Measurements from ENCODE around the gene TMEM132D. TPM values are rescaled to one million over a fixed set of nuclear protein-coding genes. Genes with fewer than 3 reads are reported as not detected.

Gene TMEM132D
- total and polyA plus RNA-seq, 2 donors (not counting 3 experiments of a cell fraction or from before 2014, with no cell fraction given): not detected

GRCh38 chr12:129815846-129816245, 88.0 kb downstream of the TMEM132D start:
- Histone ChIP-seq H3K4me3 (replicated peaks in 1 of 3; ENCODE audit: insufficient read depth in 1 of 3, low read depth in 1 of 3, low read length in 3 of 3) (no peak overlapping the region), H3K79me2 (ENCODE audit: control insufficient read depth, insufficient read depth, low read length) (no peaks in the 10 kb centered on the region), H3K9me3 (replicated peaks; ENCODE audit: control insufficient read depth, insufficient read depth, low read length) (peaks cover 5% of the 10 kb centered on the region), H3K9me1 (replicated peaks; ENCODE audit: control insufficient read depth, extremely low read depth, insufficient read depth, low read length) (no peaks in the 10 kb centered on the region), H3K36me3 (ENCODE audit: control insufficient read depth in 2 of 2, extremely low read depth in 1 of 2, insufficient read depth in 2 of 2, low read length in 2 of 2) (no peaks in the 10 kb centered on the region), H2AFZ (ENCODE audit: low read depth, low read length) (no peak overlapping the region), H4K20me1 (replicated peaks; ENCODE audit: control insufficient read depth, extremely low read depth, insufficient read depth, low read length) (no peaks in the 10 kb centered on the region), H3K27me3 (ENCODE audit: control insufficient read depth in 2 of 2, insufficient read depth in 2 of 2, low read length in 2 of 2) (no peaks in the 10 kb centered on the region), H3K4me2 (ENCODE audit: insufficient read depth, low read length) (no peak overlapping the region), H3K9ac (replicated peaks; ENCODE audit: extremely low read depth, insufficient read depth, low read length) (no peak overlapping the region), H3K4me1 (ENCODE audit: control insufficient read depth, extremely low read depth, insufficient read depth, low read length) (no peaks in the 10 kb centered on the region), H3K27ac (ENCODE audit: insufficient read depth, low read depth, low read length) (no peak overlapping the region)
- BruUV-seq (replicated peaks): no TSS peak
- dilution Hi-C loops (cut with MboI; ENCODE audit: extremely low pct_ligation_motif_present, low sequenced_read_pairs) (no loop called here), intact Hi-C loops (cut with micrococcal nuclease) (no loop called here)
- FAIRE-seq (no peak), DNase-seq (ENCODE audit: low read depth, low spot score) (no peak)
- ChIA-PET POLR2A (no interaction called here), CTCF (no interaction called here)
- TF ChIP-seq CTCF (IDR thresholded peaks at IDR 0.05; ENCODE audit: extremely low read depth in 1 of 2, insufficient read depth in 1 of 2, low read depth in 1 of 2, low read length in 2 of 2): no peak
- no peak for TF ChIP-seq MYC (IDR thresholded peaks at IDR 0.05; ENCODE audit: low read depth, low read length)
- TF ChIP-seq JUN (IDR thresholded peaks at IDR 0.05; ENCODE audit: borderline replicate concordance, insufficient read depth, insufficient read length, low read depth): no peak
- TF ChIP-seq FOS (IDR thresholded peaks at IDR 0.05; ENCODE audit: borderline replicate concordance, insufficient read depth, low read length): no peak
- TF ChIP-seq POLR2AphosphoS5 (IDR thresholded peaks at IDR 0.05; ENCODE audit: insufficient read depth, low read depth, low read length): no peak
- no peak for TF ChIP-seq EZH2 (IDR thresholded peaks at IDR 0.05; ENCODE audit: borderline replicate concordance, low read depth, low read length, severe bottlenecking)
- TF ChIP-seq MAX (IDR thresholded peaks at IDR 0.05; ENCODE audit: insufficient read depth, insufficient read length): no peak
- no peak for TF ChIP-seq POLR2A (IDR thresholded peaks at IDR 0.05; ENCODE audit: low read depth, low read length)
- TF ChIP-seq GATA2 (IDR thresholded peaks at IDR 0.05; ENCODE audit: insufficient read depth, insufficient read length, low read depth, low read length): no peak
